GM13977 (cell line): Measurements from ENCODE around the gene CMTM2.

Experiments used
- DNase-seq: peaks from one replicate; pipeline ENCODE4 v3.0.0; 2012; ENCODE audit warnings: low spot score
- CTCF ChIP-seq: IDR thresholded peaks from 2 replicates; pipeline ENCODE4 v1.5.1; 2012; ENCODE audit warnings: mild to moderate bottlenecking, control low read depth; ENCODE audit not compliant: insufficient read depth; ENCODE audit errors: extremely low read depth, missing control alignments
- in situ Hi-C: fragments of 300-500 bp; cut with MboI; formaldehyde crosslinking; loops from one replicate; pipeline ENCODE4 v1.12.0; 2022; ENCODE audit warnings: low sequenced_read_pairs, low pct_unique_long_range_greater_than_20kb, mixed read lengths, inconsistent platforms; ENCODE audit not compliant: unreplicated experiment

CMTM2 gene

GRCh38 chr16:66547101-66547989 is 31.9 kb upstream of the CMTM2 start:
- DNase-seq = no peak
- in situ Hi-C loops = no loop called here
- no peak for TF ChIP-seq CTCF

GRCh38 chr16:66548068-66548467 is 31.2 kb upstream of the CMTM2 start:
- TF ChIP-seq CTCF = no peak
- in situ Hi-C loops = no loop called here

GRCh38 chr16:66548868-66549267 is 30.4 kb upstream of the CMTM2 start:
- in situ Hi-C loops = no loop called here
- no peak for DNase-seq
- TF ChIP-seq CTCF = no peak

More at GRCh38 chr16:66548068-66548467, 31.2 kb upstream of the CMTM2 start:
- no peak for DNase-seq

- peak; percentile 84 for DNase-seq
- TF ChIP-seq CTCF = peak; percentile 28
- in situ Hi-C loops = no loop called here
These were observed 29.8 kb upstream of the CMTM2 start, which contains the start of gene TK2 for GRCh38 chr16:66549284-66550131. Gene TK2, minus strand, starts transcription at chr16:66550122. Its CDS starts 61 bp downstream, at chr16:66550061.

GRCh38 chr16:66551348-66551759 is 27.9 kb upstream of the CMTM2 start:
- peak; percentile 63 for DNase-seq
- peak; percentile 18 for TF ChIP-seq CTCF
- in situ Hi-C loops = no loop called here

GRCh38 chr16:66551788-66552285 is 27.4 kb upstream of the CMTM2 start:
- no peak for TF ChIP-seq CTCF
- in situ Hi-C loops = no loop called here
- no peak for DNase-seq
